GM21717 (cell line): ENCODE results near the gene EDRF1.

Experiments
- ATAC-seq: cut with Tn5 transposase; IDR thresholded peaks from one replicate; pipeline ENCODE4 v1.9.1; 2021; ENCODE audit warnings: mild to moderate bottlenecking, moderate library complexity; ENCODE audit not compliant: unreplicated experiment

EDRF1 gene

GRCh38 chr10:125783957-125784356 is 64.4 kb downstream of the EDRF1 start:
- peak; percentile 86 for ATAC-seq

GRCh38 chr10:125785791-125786190 is 66.3 kb downstream of the EDRF1 start:
- ATAC-seq, result no peak

GRCh38 chr10:125788156-125789034 is 68.9 kb downstream of the EDRF1 start:
- no peak for ATAC-seq

- no peak for ATAC-seq
These were observed 73.1 kb downstream of the EDRF1 start for GRCh38 chr10:125792342-125793300.

GRCh38 chr10:125795128-125795527 is 75.6 kb downstream of the EDRF1 start:
- no peak for ATAC-seq

- no peak for ATAC-seq
These were observed 76.2 kb downstream of the EDRF1 start for GRCh38 chr10:125795637-125796190.

- ATAC-seq, result no peak
These were observed 77.9 kb downstream of the EDRF1 start for GRCh38 chr10:125797424-125797823.

GRCh38 chr10:125797994-125798662 is 78.6 kb downstream of the EDRF1 start:
- ATAC-seq, result no peak

GRCh38 chr10:125799451-125800182 is 80.1 kb downstream of the EDRF1 start:
- ATAC-seq, result no peak

GRCh38 chr10:125801574-125801973 is 82.1 kb downstream of the EDRF1 start:
- no peak for ATAC-seq

- ATAC-seq, result no peak
These were observed 82.6 kb downstream of the EDRF1 start for GRCh38 chr10:125802131-125802530.

- no peak for ATAC-seq
These were observed 83.2 kb downstream of the EDRF1 start for GRCh38 chr10:125802739-125803138.

GRCh38 chr10:125808047-125808446 is 88.5 kb downstream of the EDRF1 start:
- ATAC-seq, result no peak

- ATAC-seq, result no peak
These were observed 91.7 kb downstream of the EDRF1 start for GRCh38 chr10:125811251-125811650.

- ATAC-seq, result no peak
These were observed 92.7 kb downstream of the EDRF1 start for GRCh38 chr10:125812128-125812750.
